ENCODE measurements around the gene CBX6.
A peak's percentile ranks its signal among the peaks of the same experiment; 100 is the strongest.

Gene CBX6

DNA sequence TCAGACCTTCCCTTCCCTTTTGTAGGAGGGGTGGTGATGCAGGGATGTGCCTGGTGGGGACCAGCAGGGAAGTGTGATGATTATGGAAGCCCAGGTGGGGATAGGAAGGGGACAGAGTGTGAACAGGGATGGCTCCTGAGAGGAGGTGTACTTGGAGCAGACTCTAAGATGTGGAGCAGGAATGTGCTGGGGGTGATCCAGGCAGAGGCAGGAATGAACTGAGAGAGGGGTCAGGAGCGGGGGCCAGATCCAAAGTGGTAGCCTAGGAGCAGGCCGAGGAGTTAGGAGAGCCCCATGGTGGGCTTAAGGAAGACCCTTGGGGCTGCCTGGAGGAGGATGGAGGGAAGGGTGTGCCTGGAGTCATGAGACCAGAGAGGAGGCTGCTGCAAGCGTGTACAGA, 31.9 kb downstream of the CBX6 start:
- DNase-seq (ENCODE audit: low read depth) = no peak

DNA sequence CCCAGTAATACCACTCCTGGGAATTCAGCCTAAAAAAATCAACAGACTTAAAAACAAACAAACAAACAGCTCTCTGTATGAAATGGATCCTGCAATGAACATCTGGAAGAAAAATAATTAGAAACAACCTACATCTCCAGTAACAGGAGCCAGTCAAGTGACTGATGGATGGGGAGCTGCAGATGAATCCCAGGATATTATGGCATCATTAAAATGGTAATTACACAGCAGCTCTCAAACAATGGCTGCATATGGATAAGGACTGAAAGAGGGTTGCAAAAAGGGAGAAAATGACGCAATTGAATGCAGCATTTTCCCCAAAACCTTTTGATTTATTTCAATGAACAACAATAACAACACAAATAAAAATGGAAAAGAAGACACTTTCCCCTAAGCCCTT, 32.3 kb downstream of the CBX6 start:
- no peak for DNase-seq (ENCODE audit: low read depth)

DNA sequence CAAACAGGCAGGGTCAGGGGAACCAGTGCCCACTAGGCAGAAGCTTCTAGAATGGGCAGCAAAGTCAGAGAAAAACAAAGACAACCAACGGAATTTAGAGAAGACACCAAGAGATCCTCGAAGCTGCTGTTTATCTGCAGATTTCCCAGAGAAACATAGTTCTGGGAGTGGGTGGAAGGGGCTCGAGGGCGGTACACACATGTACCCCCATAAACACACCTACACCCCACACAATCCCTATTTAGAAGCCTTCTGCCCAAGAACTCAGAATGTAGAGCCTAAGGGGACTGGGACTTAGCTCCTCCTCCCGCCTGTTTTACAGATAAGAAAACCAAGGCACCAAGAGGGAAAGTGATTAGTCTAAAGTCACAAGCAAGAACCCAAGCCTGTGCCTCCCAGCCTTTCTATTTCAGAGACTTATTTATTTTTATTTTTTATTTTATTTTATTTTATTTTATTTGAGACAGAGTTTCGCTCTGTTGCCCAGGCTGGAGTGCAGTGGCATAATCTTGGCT, 34.5 kb downstream of the CBX6 start:
- DNase-seq (ENCODE audit: low read depth) = no peak

DNA sequence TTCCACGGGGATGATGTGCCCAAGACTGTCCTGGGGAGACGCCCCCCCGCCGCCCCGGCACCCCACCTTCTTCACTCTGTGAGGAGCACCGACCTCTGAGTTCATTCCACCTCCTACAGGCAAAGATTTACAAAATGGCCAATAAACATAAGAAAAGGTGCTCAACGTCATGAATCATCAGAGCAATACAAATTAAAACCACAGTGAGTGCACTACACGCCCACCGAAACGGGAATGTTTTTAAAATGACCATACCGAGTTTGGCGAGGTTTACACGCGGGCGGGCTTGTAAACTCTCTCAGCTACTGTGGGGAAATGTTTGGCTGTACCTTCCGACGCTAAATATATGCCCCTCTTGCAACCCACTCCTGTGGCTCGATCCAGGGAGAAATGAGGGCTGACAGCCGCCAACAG, 36.1 kb downstream of the CBX6 start:
- DNase-seq (ENCODE audit: low read depth) = no peak

DNA sequence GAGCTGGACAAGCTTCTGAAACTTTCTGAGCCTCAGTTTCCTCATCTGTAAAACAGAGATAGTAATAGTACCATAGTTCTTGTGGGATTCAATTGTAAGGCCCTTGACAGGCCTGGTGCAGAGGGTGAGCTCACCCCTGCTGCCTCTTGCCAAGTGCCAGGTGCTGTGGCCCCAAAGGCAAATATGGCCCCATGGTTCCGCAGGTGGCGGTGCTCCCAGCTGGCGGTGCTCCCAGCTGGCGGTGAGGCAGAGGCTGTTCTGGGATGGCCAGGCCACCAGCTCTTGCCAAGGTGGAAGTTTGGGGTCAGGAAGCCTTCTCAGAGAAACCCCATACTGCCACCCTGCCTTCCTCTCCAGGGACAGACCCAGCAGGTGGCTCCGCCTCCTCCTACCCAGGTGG, 37.0 kb downstream of the CBX6 start:
- DNase-seq (ENCODE audit: low read depth) = no peak

DNA sequence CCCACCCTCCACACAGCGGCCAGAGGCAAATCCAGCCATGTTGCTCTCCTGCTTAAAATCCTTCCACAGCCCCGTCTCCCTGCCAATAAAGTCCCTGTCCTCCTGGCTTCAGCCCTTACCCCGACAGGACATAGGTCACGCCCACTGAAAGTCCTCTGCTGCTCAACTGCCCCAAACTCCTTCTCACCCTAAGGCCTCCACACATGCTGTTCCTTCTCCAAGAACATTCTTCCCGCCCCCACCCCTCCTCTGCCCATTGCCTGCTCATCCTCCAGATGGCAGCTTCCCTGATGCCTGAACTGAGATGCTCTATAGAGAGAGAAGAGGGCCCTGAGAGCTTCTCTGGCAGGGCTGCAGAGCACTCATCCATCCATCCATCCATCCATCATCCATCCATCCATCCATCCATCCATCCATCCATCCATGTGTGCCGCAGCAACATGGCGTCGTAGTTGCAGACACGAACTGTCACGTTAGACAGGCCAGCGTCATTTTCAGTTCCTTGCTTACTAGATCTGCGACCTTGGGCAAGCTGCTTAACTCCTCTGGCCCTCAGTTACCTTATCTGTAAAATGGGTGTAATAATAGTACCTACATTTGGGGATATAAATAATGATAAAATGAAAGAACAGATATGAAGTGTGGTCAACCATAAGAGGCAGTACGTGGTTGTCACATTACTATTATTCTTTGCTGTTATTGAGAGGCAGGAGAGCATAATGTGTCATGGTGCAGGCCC, 37.6 kb downstream of the CBX6 start:
- DNase-seq (ENCODE audit: low read depth) = no peak

DNA sequence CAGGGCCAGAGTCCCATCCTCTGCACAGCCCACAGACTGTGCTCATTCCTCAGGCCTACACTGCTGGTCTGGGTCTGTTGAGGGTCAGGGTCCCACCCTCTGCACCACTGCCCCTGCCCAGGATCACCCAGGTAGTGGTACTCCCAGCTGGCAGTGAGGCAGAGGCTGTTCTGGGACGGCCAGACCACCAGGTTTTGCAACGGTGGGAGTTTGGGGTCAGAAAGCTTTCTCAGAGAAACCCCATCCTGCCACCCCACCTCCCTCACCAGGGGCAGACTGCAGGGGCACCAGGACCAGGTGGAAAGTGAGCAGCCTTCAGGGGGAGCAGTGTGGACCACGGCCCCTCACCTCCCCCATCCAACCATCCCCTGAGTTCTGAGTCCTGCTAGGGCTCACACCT, 39.0 kb downstream of the CBX6 start:
- no peak for DNase-seq (ENCODE audit: low read depth)

DNA sequence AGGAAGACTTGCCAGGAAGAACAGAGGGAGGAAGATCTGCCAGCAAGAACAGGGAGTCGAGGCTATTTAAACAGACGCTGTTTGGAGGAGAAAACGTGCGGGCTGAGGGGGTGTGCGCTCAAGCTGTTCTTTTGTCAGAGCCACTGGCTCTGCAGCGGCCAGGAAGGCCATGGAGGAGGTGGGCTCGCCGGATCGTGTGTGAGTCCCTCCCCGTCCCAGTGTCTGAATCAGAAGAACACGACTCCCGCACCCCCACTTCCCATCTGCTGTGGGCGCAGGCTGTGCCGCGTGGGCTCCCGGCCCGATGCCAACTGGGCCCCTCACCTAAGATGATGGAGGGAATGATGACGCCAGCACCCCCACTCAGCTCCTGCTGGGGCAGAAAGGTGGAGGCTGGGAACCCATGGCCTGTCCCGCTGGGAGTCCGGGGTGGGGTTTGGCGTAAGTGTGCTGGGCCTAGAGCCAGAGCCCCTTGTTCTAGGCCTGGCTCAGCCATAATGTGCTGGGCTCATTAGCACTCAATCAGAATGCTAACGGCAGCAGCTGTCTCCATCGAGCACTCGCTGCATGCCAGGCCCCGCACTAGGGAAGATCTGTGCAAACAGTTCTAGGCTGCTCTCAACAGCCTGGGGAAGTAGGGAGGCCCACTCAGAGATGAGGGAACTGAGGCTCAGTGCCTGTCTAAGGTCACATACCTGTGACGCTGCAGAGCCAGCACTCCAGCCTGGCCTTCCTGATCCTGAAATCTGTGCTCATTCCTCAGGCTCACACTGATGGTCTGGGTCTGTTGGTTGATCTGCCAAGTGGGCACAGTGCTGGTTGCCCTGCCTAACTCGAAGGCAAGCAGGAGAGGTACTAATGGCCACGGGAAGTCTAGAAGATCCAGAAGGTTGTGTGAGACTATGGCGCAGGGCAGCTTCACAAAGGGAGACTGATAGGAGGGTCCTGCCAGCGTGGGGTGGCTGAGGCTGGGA, 39.7 kb downstream of the CBX6 start:
- no peak for DNase-seq (ENCODE audit: low read depth)

DNA sequence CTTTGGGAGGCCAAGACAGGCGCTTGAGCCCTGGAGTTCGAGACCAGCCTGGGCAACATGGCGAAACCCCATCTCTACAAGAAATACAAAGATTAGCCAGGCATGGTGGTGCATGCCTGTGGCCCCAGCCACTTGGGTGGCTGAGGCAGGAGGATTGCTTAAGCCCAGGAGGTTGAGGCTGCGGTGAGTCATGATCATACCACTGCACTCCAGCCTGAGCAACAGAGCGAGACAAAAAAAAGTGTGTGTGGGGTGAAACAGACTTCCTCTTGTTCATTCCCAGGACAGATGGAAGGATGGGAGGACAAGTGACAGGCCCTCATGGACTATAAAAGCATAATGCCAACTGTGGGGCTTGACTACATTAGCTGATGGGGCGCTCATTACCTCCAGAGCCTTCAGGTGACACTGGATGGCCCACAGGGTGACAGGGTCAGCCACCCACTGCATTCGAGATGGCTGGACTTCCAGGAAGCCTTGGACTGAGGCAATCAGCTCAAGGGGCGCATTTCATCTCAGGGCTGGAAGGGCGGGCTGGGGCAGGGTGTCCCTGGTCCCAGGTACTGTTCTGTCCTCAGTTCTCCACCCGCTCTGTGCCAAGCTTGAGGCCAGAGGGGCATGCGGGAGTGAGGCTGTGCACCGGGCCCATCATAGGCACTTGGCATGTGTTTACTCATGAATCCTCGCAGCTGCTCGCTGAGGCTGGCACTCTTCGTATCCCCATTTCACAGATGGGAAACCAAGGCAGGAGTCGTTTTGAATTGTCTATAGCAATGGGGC, 40.7 kb downstream of the CBX6 start:
- no peak for DNase-seq (ENCODE audit: low read depth)

DNA sequence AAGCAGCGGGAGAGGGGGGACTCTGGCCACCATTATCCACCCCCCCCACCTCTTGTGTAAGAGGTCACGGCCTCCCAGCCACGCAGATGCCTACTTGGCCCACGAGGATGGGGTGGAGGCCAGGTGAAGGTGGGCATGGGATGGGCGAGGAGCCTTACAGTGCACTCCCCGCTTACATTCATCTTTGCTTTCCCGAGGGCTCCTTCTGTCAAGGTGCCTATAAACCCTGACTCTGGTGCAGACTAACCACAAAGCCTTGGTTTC, 41.2 kb downstream of the CBX6 start:
- no peak for DNase-seq (ENCODE audit: low read depth)

DNA sequence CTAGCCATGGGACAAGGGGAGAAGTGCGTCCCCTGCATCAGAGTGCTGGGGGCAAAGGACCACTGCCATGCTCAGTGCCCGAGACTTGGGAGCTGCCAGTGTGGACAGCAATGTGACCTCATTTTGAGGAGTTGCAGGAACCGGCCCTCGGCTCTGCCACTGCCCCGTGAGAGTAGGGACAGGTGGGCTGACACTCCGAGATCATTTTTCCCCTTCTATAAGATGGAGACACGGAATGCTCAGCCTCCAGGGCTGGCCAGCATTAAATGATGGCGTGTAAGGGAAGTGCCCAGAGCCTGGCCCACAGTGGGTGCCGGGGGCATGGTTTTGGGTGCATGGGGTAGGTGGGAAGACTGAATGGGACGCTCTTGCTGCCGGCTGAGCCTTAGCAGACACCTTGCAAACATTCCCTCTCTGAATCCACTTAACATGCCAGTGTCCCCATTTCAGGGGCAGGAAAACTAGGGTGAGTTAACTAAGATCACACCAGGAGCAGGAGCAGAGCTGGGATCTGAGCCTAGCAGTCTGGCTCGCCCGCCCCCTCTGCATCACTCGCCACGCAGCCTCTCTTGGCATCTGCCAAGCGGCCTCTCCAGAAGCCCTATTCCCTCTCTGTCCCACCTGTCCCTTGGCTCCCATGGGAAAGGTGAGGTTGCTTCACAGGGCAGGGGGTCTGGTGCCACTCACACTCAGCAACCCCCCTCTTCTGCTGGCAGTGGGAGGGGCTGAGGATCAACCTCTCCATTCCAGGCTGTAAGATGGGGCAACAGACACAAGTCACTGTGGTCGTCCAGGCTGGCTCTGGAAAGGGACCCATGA, 41.8 kb downstream of the CBX6 start:
- DNase-seq (ENCODE audit: low read depth) = no peak

DNA sequence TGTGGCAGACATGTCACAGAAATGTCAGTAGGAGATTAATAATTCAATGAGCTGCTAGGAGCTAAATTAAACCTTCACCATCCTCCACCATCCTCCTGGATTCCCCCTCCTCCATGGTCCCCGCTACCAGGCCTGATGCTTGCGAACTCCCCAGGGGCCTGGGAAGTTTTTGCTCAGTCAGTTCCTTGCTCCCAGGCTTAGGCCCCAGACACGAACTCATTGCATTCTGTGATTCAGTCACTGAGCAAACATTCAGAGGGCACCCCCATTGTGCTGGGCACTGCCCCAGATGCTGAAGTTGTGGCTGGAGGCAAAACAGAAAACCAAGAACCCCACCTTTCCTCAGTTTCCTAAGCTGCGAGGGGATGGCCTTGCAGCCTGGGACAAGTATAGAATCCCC, 42.5 kb downstream of the CBX6 start:
- no peak for DNase-seq (ENCODE audit: low read depth)

DNA sequence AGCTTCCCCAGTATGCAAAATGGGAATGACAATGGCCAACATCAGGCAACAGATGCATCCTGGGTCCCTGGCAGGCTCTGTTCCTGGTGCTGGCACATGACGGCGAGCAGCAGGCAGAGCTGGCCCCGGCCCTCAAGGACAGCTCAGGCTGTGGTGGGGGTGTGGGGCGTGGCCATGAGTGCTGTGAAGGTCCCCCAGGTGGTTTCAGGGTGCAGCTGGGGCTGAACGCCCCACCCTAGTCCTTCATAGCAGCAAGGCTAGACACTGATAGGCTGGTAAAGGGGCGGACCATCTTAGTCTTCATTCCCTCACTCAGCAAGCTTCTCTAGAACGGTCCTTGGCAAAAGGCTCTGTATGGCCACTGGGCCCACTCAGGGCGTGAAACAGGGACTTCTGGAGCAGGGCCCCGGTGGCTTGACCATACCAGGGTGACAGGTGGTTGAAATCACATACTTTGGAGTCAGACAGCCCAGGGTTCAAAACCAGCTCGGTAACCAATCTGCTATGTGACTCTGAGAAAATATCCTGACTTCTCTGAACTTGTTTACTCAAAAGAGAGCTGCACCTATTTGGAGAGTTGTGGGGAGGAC, 43.3 kb downstream of the CBX6 start:
- no peak for DNase-seq (ENCODE audit: low read depth)

DNA sequence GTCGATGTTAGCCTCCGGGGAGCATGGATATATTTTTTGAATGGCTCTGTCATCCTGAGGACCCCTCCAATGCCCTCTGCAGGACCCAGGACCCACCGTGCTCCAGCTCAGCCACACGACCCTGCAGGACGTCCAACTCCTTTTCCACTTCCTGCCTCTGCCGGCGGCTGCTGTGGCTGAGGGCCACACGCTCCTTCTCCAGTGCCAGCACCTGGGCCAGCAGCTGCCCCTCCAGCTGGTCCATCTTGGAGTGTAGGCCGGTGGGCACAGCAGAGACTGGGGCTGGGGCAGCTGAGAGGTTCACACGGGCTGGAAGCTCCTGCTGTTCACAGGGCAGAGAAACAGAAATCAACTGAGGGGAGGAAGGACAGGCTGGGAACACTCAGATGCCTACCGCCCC, 43.8 kb downstream of the CBX6 start:
- no peak for DNase-seq (ENCODE audit: low read depth)

DNA sequence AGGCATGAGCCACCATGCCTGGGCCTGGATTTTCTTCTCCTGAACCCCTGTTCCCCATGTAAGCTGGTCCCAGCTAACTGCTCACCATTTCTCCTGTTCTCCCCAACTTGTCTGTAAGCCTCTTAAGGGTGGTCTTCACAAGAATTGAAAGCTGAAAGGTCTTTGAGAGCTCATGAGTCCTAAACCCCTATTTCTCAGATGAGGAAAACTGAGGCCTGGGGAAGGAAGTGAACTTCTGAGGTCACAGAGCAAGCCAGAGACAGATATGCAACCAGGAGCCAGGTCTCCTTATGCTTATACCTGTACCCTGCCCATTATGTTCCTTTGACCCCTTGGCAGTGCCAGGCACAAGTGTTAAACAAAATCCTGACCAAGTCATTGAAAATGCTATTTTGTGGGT, 44.5 kb downstream of the CBX6 start:
- DNase-seq (ENCODE audit: low read depth) = no peak

DNA sequence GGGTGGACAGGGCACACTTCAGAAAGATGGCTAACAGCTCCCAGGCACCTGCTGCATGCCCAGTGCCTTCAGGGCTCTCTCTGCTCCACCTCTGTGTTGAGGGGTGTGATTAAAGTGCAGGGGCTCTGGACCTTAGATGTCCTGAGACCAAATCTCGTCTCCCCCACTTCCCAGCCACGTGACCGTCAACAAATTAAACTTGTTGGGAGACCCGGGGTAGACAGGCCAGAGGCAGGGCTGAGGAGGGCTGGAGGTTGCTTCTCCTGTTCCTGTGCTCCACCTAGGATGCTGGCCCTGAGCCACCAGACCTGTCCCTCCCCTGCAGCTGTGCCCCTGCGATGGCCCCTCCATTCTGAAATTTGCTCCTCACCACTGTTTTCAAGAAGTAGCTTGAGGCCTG, 45.2 kb downstream of the CBX6 start:
- no peak for DNase-seq (ENCODE audit: low read depth)

DNA sequence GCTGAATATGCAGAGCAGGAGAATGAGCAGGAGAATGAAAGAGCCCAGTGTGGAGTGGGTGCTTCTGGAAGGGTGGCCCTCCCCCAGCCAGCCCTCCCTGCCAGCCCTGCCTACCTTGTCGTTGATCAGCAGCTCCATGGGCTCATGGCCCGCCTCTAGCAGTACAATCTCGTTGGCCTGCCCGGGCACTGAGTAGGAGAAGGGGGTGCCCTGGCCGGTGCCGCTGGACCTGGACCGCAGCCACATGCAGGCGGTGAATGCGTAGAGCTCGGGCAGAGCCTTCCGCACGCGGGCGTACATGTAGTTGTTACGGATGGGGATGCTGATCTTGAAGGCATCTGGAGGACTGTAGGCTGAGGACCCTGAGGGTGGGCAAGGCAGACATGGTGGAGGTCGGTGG, 45.6 kb downstream of the CBX6 start:
- DNase-seq (ENCODE audit: low read depth) = no peak

DNA sequence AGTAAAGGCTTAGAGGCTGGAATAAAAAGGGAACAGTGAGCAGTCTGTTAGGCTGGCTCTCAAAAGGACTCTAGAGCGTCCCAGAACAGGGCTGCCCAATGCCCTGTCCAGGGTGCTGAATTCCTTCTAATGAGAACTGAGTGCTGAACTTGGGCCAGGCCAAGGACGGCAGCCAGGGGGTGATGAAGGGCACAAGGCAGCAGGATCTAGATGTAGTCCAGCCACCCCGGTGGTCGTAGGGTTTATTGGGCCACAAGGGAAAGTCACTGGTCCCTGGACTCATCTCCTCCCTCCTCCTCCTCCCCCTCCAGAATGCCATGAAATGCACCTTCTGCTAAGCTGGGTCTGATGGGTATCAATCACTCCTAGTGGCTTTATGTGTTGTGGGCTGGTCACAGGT, 47.4 kb downstream of the CBX6 start:
- DNase-seq (ENCODE audit: low read depth) = peak; percentile 21

DNA sequence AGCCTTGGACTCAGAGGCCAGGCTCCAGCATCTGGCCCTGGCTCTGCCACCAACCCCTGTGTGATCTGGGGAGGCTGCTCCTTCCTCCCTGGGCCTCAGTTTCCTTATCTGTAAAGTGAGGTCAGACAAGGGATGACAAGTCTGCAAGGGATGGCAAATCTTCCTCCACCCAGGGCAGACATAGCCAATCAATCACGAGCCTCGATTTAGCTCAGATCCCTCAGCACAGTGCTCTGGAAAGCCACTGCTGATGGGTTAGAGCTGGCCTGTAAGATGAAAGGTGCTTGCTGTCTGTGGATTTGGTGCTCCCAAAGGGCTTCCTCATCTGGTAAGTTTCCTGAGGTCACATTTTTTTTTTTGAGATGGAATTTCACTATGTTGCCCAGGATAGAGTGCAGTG, 48.4 kb downstream of the CBX6 start:
- DNase-seq (ENCODE audit: low read depth) = no peak

DNA sequence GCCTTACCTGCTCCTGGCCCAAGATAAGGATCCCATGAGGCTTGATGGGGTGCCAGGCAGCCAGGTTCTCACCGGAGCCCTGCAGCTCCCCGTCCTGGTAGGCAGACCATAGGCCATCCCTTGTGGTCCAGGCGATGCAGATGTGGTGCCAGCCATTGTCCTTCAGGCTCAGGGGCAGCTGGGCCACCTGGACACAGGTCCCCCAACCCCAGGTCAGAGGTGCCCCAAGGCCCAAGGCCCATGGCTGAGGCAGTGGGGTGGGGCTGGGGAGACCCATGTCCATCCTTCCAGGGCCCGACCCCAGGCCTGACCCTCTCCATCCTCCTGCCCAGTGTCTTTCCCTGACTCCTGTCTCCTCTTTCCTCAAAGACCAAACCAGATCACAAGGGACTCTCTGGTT, 48.9 kb downstream of the CBX6 start:
- no peak for DNase-seq (ENCODE audit: low read depth)

DNA sequence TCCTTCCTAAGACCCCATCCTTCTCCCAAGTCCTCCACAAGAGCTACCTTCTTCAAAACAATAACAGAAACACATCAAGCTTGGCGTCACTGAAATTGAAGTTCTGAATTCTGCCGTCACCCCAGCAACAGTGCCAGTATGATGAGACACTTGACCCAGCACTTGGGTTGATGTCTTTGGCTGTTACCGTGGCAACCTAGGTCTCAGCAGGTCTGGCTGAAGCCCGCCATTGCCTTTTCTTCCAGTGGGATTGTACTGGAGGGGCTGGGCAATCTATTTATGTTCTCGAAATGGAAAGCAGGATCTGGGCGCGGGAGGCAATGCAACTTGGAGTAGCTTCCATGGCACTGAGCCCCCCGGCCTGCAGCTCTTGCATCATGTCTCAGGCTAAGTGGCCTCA, 52.0 kb downstream of the CBX6 start:
- no peak for DNase-seq (ENCODE audit: low read depth)
